Loucy (cell line): ENCODE results near the gene FAM107B.

Experiments used
- EZH2phosphoT487 ChIP-seq: fragments of 200-600 bp; IDR thresholded peaks from 2 replicates; pipeline ENCODE4 v1.6.1; 2018; ENCODE audit warnings: antibody characterized with exemption, mild to moderate bottlenecking, moderate library complexity, borderline replicate concordance
- TF ChIP-seq, protein P1 (sequence below): fragments of 200-600 bp; sonication (generic); conservative IDR thresholded peaks from 2 replicates; pipeline ENCODE4 v1.5.1; 2014; ENCODE audit warnings: mild to moderate bottlenecking, antibody characterized with exemption, low read length

GRCh38 chr10:14774214-14774580, 500 bp downstream of the FAM107B start:
- TF ChIP-seq, protein P1, sequence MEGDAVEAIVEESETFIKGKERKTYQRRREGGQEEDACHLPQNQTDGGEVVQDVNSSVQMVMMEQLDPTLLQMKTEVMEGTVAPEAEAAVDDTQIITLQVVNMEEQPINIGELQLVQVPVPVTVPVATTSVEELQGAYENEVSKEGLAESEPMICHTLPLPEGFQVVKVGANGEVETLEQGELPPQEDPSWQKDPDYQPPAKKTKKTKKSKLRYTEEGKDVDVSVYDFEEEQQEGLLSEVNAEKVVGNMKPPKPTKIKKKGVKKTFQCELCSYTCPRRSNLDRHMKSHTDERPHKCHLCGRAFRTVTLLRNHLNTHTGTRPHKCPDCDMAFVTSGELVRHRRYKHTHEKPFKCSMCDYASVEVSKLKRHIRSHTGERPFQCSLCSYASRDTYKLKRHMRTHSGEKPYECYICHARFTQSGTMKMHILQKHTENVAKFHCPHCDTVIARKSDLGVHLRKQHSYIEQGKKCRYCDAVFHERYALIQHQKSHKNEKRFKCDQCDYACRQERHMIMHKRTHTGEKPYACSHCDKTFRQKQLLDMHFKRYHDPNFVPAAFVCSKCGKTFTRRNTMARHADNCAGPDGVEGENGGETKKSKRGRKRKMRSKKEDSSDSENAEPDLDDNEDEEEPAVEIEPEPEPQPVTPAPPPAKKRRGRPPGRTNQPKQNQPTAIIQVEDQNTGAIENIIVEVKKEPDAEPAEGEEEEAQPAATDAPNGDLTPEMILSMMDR, result no peak
- TF ChIP-seq EZH2phosphoT487, result no peak
